ENCODE measurements around the gene GID4.

Gene GID4

DNA sequence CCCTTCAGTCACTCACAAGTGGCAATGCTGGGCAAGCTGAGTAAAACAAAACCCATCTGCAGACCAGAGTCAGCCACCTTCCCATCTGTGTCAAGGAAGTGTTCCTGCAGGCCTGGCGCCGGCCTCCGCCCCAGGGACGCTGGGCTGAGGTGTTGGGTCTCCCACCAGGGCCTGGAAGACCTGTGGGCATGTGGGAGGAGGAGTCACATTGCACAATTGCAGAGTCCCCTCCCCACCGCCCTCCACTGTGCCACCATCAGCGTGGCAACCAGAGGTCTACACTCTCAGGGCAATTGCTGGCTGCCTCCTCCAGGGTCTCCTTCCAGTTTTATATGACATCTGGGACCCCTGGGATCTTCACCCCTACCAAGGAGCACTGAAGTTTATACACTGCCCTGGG lies 66.4 kb downstream of the GID4 start:
- no peak for DNase-seq

DNA sequence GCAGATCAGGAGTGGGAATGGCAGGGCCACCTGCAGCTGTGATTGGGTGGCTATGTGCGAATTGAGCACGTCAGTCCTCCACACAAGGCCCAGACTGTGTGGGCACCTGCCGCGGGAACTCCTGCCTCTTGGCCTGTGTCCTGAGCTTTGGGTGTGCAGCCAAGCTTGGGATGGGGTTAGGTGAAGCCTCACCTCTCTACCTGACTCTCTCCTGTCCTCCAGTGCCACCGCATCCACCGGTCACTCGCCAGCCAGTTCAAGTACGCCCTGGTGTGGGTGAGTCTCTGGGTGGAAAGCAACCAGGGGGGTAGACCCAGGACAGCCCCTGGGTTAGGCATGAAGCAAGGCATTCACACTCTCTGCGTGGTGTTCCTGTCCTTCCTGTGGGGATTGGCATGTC lies 67.0 kb downstream of the GID4 start:
- DNase-seq, result no peak

DNA sequence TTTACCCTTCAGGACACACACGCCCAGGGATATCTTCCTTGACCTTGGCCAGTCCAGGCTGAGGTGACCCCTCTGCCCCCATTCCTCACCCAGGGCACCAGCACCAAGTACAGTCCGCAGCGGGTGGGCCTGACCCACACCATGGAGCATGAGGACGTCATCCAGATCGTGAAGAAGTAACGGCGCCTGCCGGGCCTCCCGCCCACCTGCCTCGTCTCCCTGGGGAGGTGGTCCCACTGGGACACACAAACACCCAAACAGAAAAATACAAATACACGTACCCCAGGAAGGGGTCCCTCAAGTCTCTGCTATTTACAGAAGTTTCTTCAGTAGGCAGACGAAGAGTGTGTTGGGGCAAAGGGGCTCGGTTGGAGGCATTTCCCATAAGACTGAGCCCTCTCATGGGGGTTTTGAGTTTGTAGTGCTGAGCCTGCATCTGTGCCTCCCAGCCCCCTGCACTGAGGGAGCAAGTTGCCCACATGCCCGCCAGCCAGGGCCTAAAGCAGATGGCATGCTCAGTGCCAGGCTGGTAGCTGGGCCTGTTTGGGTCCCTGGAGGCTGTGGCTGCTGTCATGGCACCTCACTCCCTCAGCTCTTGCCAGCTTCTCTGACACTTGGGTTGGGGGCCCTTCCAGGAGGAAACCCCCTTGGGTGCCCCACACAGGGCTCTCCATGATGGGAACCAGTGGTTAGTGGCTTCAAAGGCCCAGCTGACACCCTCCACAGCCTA lies 68.0 kb downstream of the GID4 start:
- no peak for DNase-seq

DNA sequence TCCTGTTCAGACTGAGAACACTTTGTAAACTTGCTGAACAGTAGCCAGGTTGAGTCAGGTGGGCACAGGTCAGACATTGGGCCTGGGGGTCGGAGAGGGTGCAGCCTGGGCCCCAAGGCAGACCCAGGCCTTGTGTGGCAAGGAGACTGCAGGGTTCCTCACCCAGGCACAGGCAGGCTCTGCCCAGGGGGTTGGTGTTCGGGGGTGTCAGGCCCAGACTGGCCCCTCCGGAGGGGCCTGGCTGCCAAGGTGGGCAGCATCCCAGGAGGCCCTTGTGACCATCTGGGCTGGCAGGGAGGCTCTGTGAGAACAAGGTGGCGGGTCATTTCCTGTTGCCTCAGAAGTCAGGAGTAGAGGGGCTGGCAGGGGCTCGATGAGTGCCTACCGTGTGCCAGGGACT lies 68.8 kb downstream of the GID4 start:
- DNase-seq, result no peak

DNA sequence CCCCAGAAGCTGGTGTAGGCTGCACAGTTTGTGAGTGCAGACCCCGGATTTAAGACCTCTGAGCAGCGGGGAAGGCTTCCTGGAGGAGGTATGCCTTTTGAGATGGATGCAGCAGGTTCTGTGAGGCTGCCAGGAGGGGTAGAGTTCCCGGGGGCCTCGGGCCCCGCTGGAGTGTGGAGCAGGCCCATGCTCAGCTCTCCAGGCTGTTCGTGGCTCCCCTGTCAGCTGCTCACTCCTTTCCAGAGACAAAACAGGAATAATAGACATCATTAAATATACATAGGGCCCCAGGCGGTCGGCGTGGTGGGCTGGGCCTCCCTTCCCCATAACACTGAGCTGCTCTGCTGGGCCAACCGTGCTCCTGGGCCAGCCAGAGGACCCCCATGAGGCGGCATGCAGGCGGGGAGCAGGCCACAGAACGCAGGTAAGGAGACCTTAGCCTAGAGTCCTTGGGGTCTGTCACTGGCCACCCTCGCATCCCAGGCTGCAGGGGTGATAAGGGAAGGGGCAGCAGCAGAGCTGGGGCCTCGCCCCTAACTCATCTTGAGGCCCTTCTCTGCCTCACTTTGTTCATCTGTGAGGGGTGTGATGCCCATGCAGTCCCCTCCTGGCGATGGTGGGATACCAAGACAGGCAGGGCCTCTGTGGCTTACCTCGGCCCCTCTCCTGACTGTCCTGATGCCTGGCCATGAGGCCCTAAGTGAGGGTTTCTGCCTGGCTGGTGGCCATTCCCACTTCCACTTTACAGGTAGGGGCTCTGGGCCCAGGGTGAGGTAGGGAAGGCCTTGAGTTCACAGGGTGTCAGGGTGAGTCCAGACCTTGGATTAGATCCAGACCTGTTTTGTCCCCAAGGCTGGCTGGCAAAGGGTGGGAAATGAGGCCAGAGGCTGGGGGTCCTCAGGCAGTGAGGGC lies 69.4 kb downstream of the GID4 start, which contains the start of gene MYO15A:
Gene MYO15A, plus strand, starts transcription at position 356 of the 912 bp plus-strand sequence. CDS start 10,045 bp downstream, outside the sequence.
- DNase-seq, result no peak

DNA sequence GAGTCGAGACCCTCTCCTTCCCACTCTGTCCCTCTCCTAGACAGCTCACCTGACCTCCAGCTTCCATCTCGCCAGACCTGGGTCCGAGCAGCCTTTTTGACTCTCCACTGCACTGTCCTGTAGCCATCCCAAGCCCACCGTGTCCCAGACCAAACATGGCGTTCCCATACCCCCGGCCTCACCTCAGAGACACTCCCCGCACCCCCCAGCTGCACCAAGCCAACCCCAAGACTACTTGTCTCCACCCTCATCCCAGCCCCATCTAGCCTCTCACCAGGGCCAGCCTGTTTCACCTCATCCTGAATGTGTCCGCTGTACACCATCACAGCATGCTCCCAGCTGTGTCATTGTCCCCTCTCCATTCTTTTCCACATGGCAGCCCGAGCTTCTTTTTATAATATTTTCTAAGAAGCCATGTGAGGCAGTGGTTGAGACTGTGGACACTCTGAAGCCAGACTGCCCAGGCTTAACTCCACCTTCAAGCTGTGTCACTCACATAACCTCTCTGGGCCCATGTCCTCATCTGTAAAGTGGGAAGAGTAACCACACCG lies 70.8 kb downstream of the GID4 start:
- DNase-seq, result no peak

DNA sequence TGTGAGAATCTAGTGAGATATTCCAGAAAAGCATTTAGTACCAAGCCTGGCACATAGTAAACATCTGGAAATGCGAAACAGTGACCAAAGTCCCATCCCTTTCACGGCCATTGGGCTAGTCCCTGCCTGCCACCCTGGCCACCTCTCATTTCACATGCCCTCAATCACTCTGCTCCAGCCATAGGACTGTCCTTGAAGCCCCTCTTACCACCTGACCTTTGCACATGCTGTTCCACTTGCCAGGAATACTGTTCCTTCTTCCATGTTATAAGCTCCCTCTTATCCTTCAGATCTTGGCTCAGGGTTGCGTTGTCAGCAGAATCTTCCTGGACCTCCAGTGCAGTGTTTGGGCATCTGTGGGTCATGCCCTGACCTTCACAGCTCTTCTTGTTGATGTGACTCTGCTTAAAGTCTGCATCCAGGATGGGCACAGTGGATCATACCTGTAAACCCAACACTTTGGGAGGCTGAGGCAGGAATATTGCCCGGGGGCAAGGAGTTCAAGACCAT lies 71.5 kb downstream of the GID4 start:
- DNase-seq, result no peak

DNA sequence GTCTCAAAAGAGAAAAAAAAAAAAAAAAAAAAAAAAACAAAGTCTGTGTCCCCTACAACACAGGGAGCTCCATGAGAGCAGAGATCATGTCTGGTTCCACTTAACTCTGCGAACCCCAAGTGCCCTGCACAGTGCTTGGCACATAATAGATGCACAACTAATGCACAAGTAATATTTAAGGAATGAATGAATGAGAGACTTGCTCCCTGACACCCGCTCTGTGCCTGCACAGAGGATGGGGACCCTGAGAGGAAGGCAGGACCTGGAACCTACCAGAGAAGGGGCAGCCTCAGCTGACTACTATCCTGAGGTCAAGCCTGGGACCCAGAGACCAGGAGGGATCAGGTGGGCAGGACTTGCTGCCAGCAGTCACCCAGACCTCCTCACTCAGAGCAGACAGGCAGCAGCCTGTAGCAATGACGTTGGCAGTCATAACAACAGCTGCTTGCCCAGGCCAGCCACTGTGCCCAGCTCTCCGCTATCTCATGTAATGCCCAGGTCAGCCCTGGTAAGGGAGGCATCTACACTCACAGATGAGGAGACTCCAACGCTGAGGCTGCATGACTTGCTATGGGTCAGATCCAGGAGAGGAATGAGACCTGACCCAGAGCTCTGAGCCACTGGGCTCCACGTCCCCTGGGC lies 72.2 kb downstream of the GID4 start:
- DNase-seq, result no peak

DNA sequence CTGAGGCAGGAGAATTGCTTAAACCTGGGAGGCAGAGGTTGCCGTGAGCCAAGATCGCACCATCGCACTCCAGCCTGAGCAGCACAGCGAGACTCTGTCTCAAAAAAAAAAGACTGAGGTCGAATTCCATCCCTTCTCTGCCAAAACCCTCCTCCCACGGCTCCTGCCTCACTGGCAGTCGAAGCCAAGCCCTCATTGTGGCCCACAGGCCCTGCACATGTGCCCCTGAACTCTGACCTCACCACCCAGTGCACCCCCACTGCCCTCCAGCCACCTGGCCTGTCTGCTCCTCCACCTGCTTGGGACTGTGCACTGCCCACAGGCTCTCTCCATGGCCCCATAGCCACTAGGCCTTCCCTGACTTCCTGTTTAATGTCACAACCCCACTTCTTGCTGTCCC lies 76.3 kb downstream of the GID4 start:
- no peak for DNase-seq

DNA sequence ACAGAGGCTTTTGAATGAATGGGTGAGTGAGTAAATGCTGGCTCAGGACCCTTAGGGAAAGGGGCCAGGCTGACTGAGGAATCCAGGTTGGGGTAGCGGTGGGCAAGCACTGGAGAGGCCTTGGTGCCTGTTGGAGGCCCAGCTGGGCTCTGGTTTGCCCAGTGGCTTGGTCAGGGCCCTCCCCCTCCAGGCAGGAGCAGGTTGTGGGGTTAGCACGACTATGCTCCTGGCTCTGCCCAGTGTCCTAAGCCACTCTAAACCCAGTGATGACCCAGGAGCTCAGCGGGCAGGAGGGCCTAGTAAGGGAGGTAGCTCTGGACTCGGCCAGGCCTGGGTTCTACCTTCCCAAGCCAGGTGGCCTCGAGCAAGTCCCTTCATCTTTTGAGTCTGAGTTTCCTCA lies 76.9 kb downstream of the GID4 start:
- no peak for DNase-seq

DNA sequence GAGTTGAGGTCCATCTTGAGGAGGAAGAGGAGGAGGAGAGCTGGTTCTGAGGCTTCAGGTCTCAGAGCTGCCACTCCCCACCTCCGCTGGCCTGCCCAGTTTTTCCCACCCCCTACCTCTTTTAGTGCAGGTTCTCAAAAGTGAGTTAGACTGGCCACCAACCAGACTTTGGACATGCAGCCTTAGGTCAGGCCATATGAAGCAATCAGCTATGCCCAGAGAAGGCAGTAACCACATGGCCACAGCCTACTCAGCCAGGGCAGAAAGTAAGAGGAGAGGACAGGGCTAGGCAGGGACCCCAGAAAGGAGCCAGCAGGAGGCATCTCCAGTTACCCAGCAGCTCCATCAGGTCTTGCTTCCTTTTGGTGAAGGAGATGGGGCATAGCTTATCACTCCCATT lies 78.3 kb downstream of the GID4 start:
- DNase-seq, result no peak

Measured in stimulated activated CD4-positive, alpha-beta T cell treated with anti-CD3 and anti-CD28 coated beads, Interleukin-4, amount 100 ng/mL, for 1 hour (primary cell).